ENCODE measurements around the gene GABRA6. TPM values are rescaled to one million over a fixed set of nuclear protein-coding genes. Genes with fewer than 3 reads are reported as not detected.

The GABRA6 gene
- polyA plus RNA-seq, 2 donors, result not detected

- Histone ChIP-seq H3K4me1 (ENCODE audit: control insufficient read depth in 2 of 2, insufficient read depth in 2 of 2, low read length in 1 of 2) (no peaks in the 10 kb centered on the region), H3K27ac (ENCODE audit: low read depth in 2 of 2, low read length in 1 of 2) (no peak overlapping the region), H3K36me3 (ENCODE audit: control insufficient read depth in 2 of 2, insufficient read depth in 2 of 2, low read length in 1 of 2) (no peaks in the 10 kb centered on the region), H3K4me3 (ENCODE audit: low read depth in 1 of 2, low read length in 2 of 2) (no peak overlapping the region), H3K27me3 (ENCODE audit: control insufficient read depth in 1 of 2, insufficient read depth in 2 of 2, low read length in 2 of 2) (no peaks in the 10 kb centered on the region), H3K9me3 (ENCODE audit: control insufficient read depth in 2 of 2, insufficient read depth in 1 of 2, low read depth in 1 of 2, low read length in 1 of 2) (no peaks in the 10 kb centered on the region)
- 85 to 87% methylated on average over 2 of the region's 2 CpGs for WGBS, 2 donors
Measured at GRCh38 chr5:161687316-161687715, 1.8 kb downstream of the GABRA6 start.

GRCh38 chr5:161691911-161692310 lies 6.4 kb downstream of the GABRA6 start:
- no peaks in the 10 kb centered on the region for H3K4me1 ChIP-seq (ENCODE audit: control insufficient read depth in 2 of 2, insufficient read depth in 2 of 2, low read length in 1 of 2)
- no peaks in the 10 kb centered on the region for H3K27me3 ChIP-seq (ENCODE audit: control insufficient read depth in 1 of 2, insufficient read depth in 2 of 2, low read length in 2 of 2)
- no peak overlapping the region for H3K27ac ChIP-seq (ENCODE audit: low read depth in 2 of 2, low read length in 1 of 2)
- no peaks in the 10 kb centered on the region for H3K9me3 ChIP-seq (ENCODE audit: control insufficient read depth in 2 of 2, insufficient read depth in 1 of 2, low read depth in 1 of 2, low read length in 1 of 2)
- 58 to 61% methylated on average over 7 of the region's 7 CpGs for WGBS, 2 donors
- H3K36me3 ChIP-seq (ENCODE audit: control insufficient read depth in 2 of 2, insufficient read depth in 2 of 2, low read length in 1 of 2), result no peaks in the 10 kb centered on the region
- H3K4me3 ChIP-seq (ENCODE audit: low read depth in 1 of 2, low read length in 2 of 2), result no peak overlapping the region

DNA sequence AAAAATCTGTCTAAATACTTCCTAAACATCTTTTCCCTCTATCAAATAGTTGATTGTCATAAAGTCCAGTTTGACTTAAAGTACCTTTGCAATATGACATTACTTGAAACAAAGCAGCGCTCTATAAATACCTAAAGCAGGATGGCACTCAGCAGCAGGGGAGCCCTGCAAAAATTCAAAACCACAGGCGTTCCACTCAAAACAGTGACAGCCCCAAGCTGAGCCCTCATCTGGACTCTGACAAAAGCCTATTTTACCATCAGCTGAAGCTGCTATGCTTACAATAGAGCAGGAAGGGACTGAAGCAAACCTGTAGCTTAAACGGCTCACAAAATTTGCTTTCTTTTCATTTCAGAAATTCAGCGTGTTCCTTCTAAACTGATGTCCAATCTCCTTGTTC lies 11.5 kb downstream of the GABRA6 start:
- Histone ChIP-seq H3K27me3 (ENCODE audit: control insufficient read depth in 1 of 2, insufficient read depth in 2 of 2, low read length in 2 of 2) (no peaks in the 10 kb centered on the region), H3K4me3 (ENCODE audit: low read depth in 1 of 2, low read length in 2 of 2) (no peak overlapping the region), H3K9me3 (ENCODE audit: control insufficient read depth in 2 of 2, insufficient read depth in 1 of 2, low read depth in 1 of 2, low read length in 1 of 2) (no peaks in the 10 kb centered on the region), H3K27ac (ENCODE audit: low read depth in 2 of 2, low read length in 1 of 2) (no peak overlapping the region), H3K4me1 (ENCODE audit: control insufficient read depth in 2 of 2, insufficient read depth in 2 of 2, low read length in 1 of 2) (no peaks in the 10 kb centered on the region), H3K36me3 (ENCODE audit: control insufficient read depth in 2 of 2, insufficient read depth in 2 of 2, low read length in 1 of 2) (no peaks in the 10 kb centered on the region)
- 77% methylated on average over 4 of the region's 4 CpGs for WGBS, 2 donors

GRCh38 chr5:161700065-161700464 lies 14.5 kb downstream of the GABRA6 start:
- Histone ChIP-seq H3K9me3 (ENCODE audit: control insufficient read depth in 2 of 2, insufficient read depth in 1 of 2, low read depth in 1 of 2, low read length in 1 of 2) (no peaks in the 10 kb centered on the region), H3K4me3 (ENCODE audit: low read depth in 1 of 2, low read length in 2 of 2) (no peak overlapping the region), H3K27ac (ENCODE audit: low read depth in 2 of 2, low read length in 1 of 2) (no peak overlapping the region), H3K36me3 (ENCODE audit: control insufficient read depth in 2 of 2, insufficient read depth in 2 of 2, low read length in 1 of 2) (no peaks in the 10 kb centered on the region), H3K4me1 (ENCODE audit: control insufficient read depth in 2 of 2, insufficient read depth in 2 of 2, low read length in 1 of 2) (no peaks in the 10 kb centered on the region), H3K27me3 (ENCODE audit: control insufficient read depth in 1 of 2, insufficient read depth in 2 of 2, low read length in 2 of 2) (no peaks in the 10 kb centered on the region)
- 65 to 78% methylated on average over 4 of the region's 4 CpGs for WGBS, 2 donors

DNA sequence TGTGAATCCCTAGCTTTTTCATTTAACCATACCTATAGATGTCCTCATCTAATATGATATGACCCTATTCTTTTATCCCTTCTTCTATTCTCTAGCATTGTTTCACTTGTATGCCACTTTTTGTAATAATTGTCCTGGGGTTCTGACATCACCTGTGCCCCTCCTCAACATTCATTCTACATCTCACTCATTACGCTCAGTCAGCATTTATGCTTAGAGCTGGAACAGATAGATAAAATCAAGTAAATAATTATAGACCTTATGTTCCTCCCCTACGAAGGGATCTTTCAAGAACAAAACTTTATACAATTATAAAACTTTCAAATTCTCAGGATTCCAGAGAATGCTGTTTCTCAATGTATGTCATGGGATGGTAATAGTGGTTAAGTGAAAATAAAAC lies 18.0 kb downstream of the GABRA6 start:
- Histone ChIP-seq H3K4me3 (ENCODE audit: low read depth in 1 of 2, low read length in 2 of 2) (no peak overlapping the region), H3K36me3 (ENCODE audit: control insufficient read depth in 2 of 2, insufficient read depth in 2 of 2, low read length in 1 of 2) (no peaks in the 10 kb centered on the region), H3K9me3 (ENCODE audit: control insufficient read depth in 2 of 2, insufficient read depth in 1 of 2, low read depth in 1 of 2, low read length in 1 of 2) (no peaks in the 10 kb centered on the region), H3K4me1 (ENCODE audit: control insufficient read depth in 2 of 2, insufficient read depth in 2 of 2, low read length in 1 of 2) (no peaks in the 10 kb centered on the region), H3K27me3 (ENCODE audit: control insufficient read depth in 1 of 2, insufficient read depth in 2 of 2, low read length in 2 of 2) (no peaks in the 10 kb centered on the region), H3K27ac (ENCODE audit: low read depth in 2 of 2, low read length in 1 of 2) (no peak overlapping the region)
- 81 to 84% methylated on average over 2 of the region's 2 CpGs for WGBS, 2 donors

DNA sequence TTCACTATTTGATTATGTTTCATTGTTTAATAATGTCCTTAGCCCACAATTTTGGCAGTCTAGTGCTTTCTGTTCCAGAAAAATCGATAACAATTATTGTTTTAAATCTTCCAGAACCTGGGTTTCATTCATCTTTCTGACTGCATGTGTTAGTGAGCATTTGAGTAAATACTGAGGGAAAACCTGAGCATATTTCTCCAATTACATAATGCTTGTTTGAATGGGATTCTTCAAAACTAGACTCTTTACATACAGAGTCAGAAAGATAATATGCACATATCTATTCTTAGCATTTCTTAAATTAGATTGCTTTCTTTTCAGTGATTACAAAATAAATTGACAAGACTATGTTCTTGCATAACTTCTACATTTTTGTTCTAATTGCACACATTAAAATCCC lies 21.9 kb downstream of the GABRA6 start:
- no peaks in the 10 kb centered on the region for H3K9me3 ChIP-seq (ENCODE audit: control insufficient read depth in 2 of 2, insufficient read depth in 1 of 2, low read depth in 1 of 2, low read length in 1 of 2)
- no peak overlapping the region for H3K27ac ChIP-seq (ENCODE audit: low read depth in 2 of 2, low read length in 1 of 2)
- 28 to 41% methylated on average over 1 of the region's 1 CpG for WGBS, 2 donors
- H3K4me1 ChIP-seq (ENCODE audit: control insufficient read depth in 2 of 2, insufficient read depth in 2 of 2, low read length in 1 of 2), result no peaks in the 10 kb centered on the region
- H3K27me3 ChIP-seq (ENCODE audit: control insufficient read depth in 1 of 2, insufficient read depth in 2 of 2, low read length in 2 of 2), result no peaks in the 10 kb centered on the region
- no peak overlapping the region for H3K4me3 ChIP-seq (ENCODE audit: low read depth in 1 of 2, low read length in 2 of 2)
- no peaks in the 10 kb centered on the region for H3K36me3 ChIP-seq (ENCODE audit: control insufficient read depth in 2 of 2, insufficient read depth in 2 of 2, low read length in 1 of 2)

GRCh38 chr5:161709239-161709638 lies 23.7 kb downstream of the GABRA6 start:
- H3K27me3 ChIP-seq (ENCODE audit: control insufficient read depth in 1 of 2, insufficient read depth in 2 of 2, low read length in 2 of 2), result no peaks in the 10 kb centered on the region
- no peaks in the 10 kb centered on the region for H3K4me1 ChIP-seq (ENCODE audit: control insufficient read depth in 2 of 2, insufficient read depth in 2 of 2, low read length in 1 of 2)
- H3K36me3 ChIP-seq (ENCODE audit: control insufficient read depth in 2 of 2, insufficient read depth in 2 of 2, low read length in 1 of 2), result no peaks in the 10 kb centered on the region
- H3K27ac ChIP-seq (ENCODE audit: low read depth in 2 of 2, low read length in 1 of 2), result no peak overlapping the region
- H3K4me3 ChIP-seq (ENCODE audit: low read depth in 1 of 2, low read length in 2 of 2), result no peak overlapping the region
- WGBS, 2 donors, result 74 to 88% methylated on average over 5 of the region's 5 CpGs
- no peaks in the 10 kb centered on the region for H3K9me3 ChIP-seq (ENCODE audit: control insufficient read depth in 2 of 2, insufficient read depth in 1 of 2, low read depth in 1 of 2, low read length in 1 of 2)

DNA sequence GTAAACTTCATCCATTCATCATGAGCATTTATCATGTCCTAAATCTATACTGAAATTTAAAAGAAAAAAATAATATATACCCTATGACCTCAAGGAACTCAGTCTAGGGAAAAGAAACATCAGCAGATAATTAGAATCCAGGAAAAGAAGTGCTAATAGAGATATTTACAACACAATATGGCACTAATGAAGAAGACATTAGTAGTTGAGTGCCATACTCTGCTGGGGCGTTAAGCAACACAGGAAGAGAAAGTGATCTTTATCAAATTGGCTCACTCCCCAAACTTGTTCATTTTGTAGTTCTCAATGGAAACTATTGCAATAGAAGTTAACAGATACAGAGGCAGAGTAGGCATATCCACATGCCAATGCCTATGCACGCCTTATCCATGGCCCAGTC lies 27.5 kb downstream of the GABRA6 start:
- Histone ChIP-seq H3K4me3 (ENCODE audit: low read depth in 1 of 2, low read length in 2 of 2) (no peak overlapping the region), H3K27ac (ENCODE audit: low read depth in 2 of 2, low read length in 1 of 2) (no peak overlapping the region), H3K36me3 (ENCODE audit: control insufficient read depth in 2 of 2, insufficient read depth in 2 of 2, low read length in 1 of 2) (no peaks in the 10 kb centered on the region), H3K4me1 (ENCODE audit: control insufficient read depth in 2 of 2, insufficient read depth in 2 of 2, low read length in 1 of 2) (no peaks in the 10 kb centered on the region), H3K9me3 (ENCODE audit: control insufficient read depth in 2 of 2, insufficient read depth in 1 of 2, low read depth in 1 of 2, low read length in 1 of 2) (no peaks in the 10 kb centered on the region), H3K27me3 (ENCODE audit: control insufficient read depth in 1 of 2, insufficient read depth in 2 of 2, low read length in 2 of 2) (no peaks in the 10 kb centered on the region)
- 56 to 71% methylated on average over 2 of the region's 2 CpGs for WGBS, 2 donors

DNA sequence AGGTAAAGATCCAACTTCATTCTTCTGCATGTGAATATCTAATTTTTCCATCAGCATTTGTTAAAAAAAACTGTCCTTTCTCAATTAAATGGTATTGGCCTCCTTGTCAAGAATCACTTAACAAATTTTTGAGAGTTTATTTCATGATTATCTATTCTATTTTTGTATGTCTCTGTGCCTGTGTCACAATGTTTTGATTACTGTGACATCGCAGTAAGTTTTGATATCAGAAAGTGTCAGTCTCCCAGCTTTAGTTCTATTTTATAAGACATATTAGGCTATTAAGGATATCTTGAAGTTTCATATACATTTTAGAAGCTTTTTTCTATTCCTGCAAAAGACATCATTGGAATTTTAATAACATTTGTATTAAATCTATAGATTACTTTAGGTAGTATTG lies 33.6 kb downstream of the GABRA6 start:
- H3K4me3 ChIP-seq (ENCODE audit: low read depth in 1 of 2, low read length in 2 of 2), result no peak overlapping the region
- no peaks in the 10 kb centered on the region for H3K4me1 ChIP-seq (ENCODE audit: control insufficient read depth in 2 of 2, insufficient read depth in 2 of 2, low read length in 1 of 2)
- no peak overlapping the region for H3K27ac ChIP-seq (ENCODE audit: low read depth in 2 of 2, low read length in 1 of 2)
- WGBS, 2 donors, result 95 to 96% methylated on average over 1 of the region's 1 CpG
- no peaks in the 10 kb centered on the region for H3K36me3 ChIP-seq (ENCODE audit: control insufficient read depth in 2 of 2, insufficient read depth in 2 of 2, low read length in 1 of 2)
- no peaks in the 10 kb centered on the region for H3K27me3 ChIP-seq (ENCODE audit: control insufficient read depth in 1 of 2, insufficient read depth in 2 of 2, low read length in 2 of 2)
- no peaks in the 10 kb centered on the region for H3K9me3 ChIP-seq (ENCODE audit: control insufficient read depth in 2 of 2, insufficient read depth in 1 of 2, low read depth in 1 of 2, low read length in 1 of 2)

- no peak overlapping the region for H3K27ac ChIP-seq (ENCODE audit: low read depth in 2 of 2, low read length in 1 of 2)
- no peaks in the 10 kb centered on the region for H3K9me3 ChIP-seq (ENCODE audit: control insufficient read depth in 2 of 2, insufficient read depth in 1 of 2, low read depth in 1 of 2, low read length in 1 of 2)
- H3K36me3 ChIP-seq (ENCODE audit: control insufficient read depth in 2 of 2, insufficient read depth in 2 of 2, low read length in 1 of 2), result no peaks in the 10 kb centered on the region
- no peak overlapping the region for H3K4me3 ChIP-seq (ENCODE audit: low read depth in 1 of 2, low read length in 2 of 2)
- no peaks in the 10 kb centered on the region for H3K27me3 ChIP-seq (ENCODE audit: control insufficient read depth in 1 of 2, insufficient read depth in 2 of 2, low read length in 2 of 2)
- H3K4me1 ChIP-seq (ENCODE audit: control insufficient read depth in 2 of 2, insufficient read depth in 2 of 2, low read length in 1 of 2), result no peaks in the 10 kb centered on the region
Measured at GRCh38 chr5:161720460-161720859, 34.9 kb downstream of the GABRA6 start.
